HepG2 (cell line): Measurements from ENCODE around the gene MEPCE. TPM values are rescaled to one million over a fixed set of nuclear protein-coding genes. Genes with fewer than 3 reads are reported as not detected.

Source experiments
- CREM ChIP-seq, 2 experiments: sonication (generic) in 1 of 2; formaldehyde crosslinking in 1 of 2; IDR thresholded peaks; 2 replicates each; pipeline versions ENCODE4 v1.4.0 to v1.6.1; 2016 to 2020; ENCODE audit warnings: antibody characterized with exemption in 1 of 2, mild to moderate bottlenecking in 1 of 2, missing genetic modification reagents in 1 of 2
- FOSL2 ChIP-seq: sonication (generic); formaldehyde crosslinking; IDR thresholded peaks from 2 replicates; pipeline ENCODE4 v1.4.0; 2020; ENCODE audit warnings: missing genetic modification reagents
- FOXM1 ChIP-seq: sonication (generic); formaldehyde crosslinking; IDR thresholded peaks from 2 replicates; pipeline ENCODE4 v1.5.0; 2020; ENCODE audit warnings: missing genetic modification reagents
- KAT7 ChIP-seq: IDR thresholded peaks from 2 replicates; pipeline ENCODE4 v1.6.1; 2018; ENCODE audit warnings: borderline replicate concordance, missing compliant biosample characterization
- KDM5A ChIP-seq: fragments of 200-600 bp; sonication (generic); IDR thresholded peaks from 2 replicates; pipeline ENCODE4 v1.7.0; 2018; ENCODE audit warnings: antibody characterized with exemption, mild to moderate bottlenecking, low read length, borderline replicate concordance
- KDM6A ChIP-seq: IDR thresholded peaks from 2 replicates; pipeline ENCODE4 v1.6.1; 2016; ENCODE audit warnings: low read depth
- MAF1 ChIP-seq: sonication (generic); formaldehyde crosslinking; IDR thresholded peaks from 2 replicates; pipeline ENCODE4 v1.5.0; 2020; ENCODE audit warnings: missing genetic modification reagents, borderline replicate concordance
- NCOA5 ChIP-seq: sonication (generic); formaldehyde crosslinking; IDR thresholded peaks from 2 replicates; pipeline ENCODE4 v1.4.0; 2020; ENCODE audit warnings: missing genetic modification reagents
- NFIB ChIP-seq: sonication (generic); formaldehyde crosslinking; IDR thresholded peaks from 2 replicates; pipeline ENCODE4 v1.9.0; 2021; ENCODE audit warnings: missing genetic modification reagents, mild to moderate bottlenecking, borderline replicate concordance
- NFKBIZ ChIP-seq: IDR thresholded peaks from 2 replicates; pipeline ENCODE4 v1.6.1; 2018; ENCODE audit warnings: missing genetic modification reagents, missing compliant biosample characterization
- NR0B2 ChIP-seq: sonication (generic); formaldehyde crosslinking; IDR thresholded peaks from 2 replicates; pipeline ENCODE4 v1.4.0; 2020; ENCODE audit warnings: mild to moderate bottlenecking, missing genetic modification reagents
- PRDM4 ChIP-seq: sonication (generic); formaldehyde crosslinking; IDR thresholded peaks from 2 replicates; pipeline ENCODE4 v1.9.0; 2021; ENCODE audit warnings: missing genetic modification reagents, borderline replicate concordance
- PRPF4 ChIP-seq: fragments of 200-400 bp; formaldehyde crosslinking; IDR thresholded peaks from 2 replicates; pipeline ENCODE4 v1.6.1; 2016; ENCODE audit warnings: low read length, low read depth; ENCODE audit not compliant: poor library complexity, severe bottlenecking
- RFXANK ChIP-seq: IDR thresholded peaks from 2 replicates; pipeline ENCODE4 v1.6.1; 2016
- SAFB2 ChIP-seq: sonication (generic); formaldehyde crosslinking; IDR thresholded peaks from 2 replicates; pipeline ENCODE4 v1.5.1; 2020; ENCODE audit warnings: missing genetic modification reagents, low read depth, mild to moderate bottlenecking, borderline replicate concordance
- SETDB1 ChIP-seq: sonication (generic); formaldehyde crosslinking; IDR thresholded peaks from 2 replicates; pipeline ENCODE4 v1.5.1; 2020; ENCODE audit warnings: missing genetic modification reagents, mild to moderate bottlenecking, borderline replicate concordance
- SOX13 ChIP-seq, 3 experiments: fragments of 450-650 bp in 1 of 3; sonication (generic) in 1 of 3; formaldehyde crosslinking in 1 of 3; IDR thresholded peaks in 2 of 3; conservative IDR thresholded peaks in 1 of 3; 2 replicates each; pipeline versions ENCODE4 v1.5.0 to v1.6.1; 2016 to 2020; ENCODE audit warnings: antibody characterized with exemption in 1 of 3, mild to moderate bottlenecking in 1 of 3, missing compliant biosample characterization in 1 of 3, missing genetic modification reagents in 1 of 3, moderate library complexity in 1 of 3
- SOX5 ChIP-seq: IDR thresholded peaks from 2 replicates; pipeline ENCODE4 v1.6.1; 2016; ENCODE audit warnings: borderline replicate concordance
- ZFYVE20 ChIP-seq: sonication (generic); formaldehyde crosslinking; IDR thresholded peaks from 2 replicates; pipeline ENCODE4 v1.8.0; 2023; ENCODE audit warnings: low read depth, mild to moderate bottlenecking, moderate library complexity, missing genetic modification reagents, borderline replicate concordance
- ZNF331 ChIP-seq: sonication (generic); formaldehyde crosslinking; IDR thresholded peaks from 2 replicates; pipeline ENCODE4 v1.4.0; 2020; ENCODE audit warnings: missing genetic modification reagents
- ZNF362 ChIP-seq: sonication (generic); formaldehyde crosslinking; IDR thresholded peaks from 2 replicates; pipeline ENCODE4 v1.4.0; 2020; ENCODE audit warnings: missing genetic modification reagents, mild to moderate bottlenecking, borderline replicate concordance
- ZNF552 ChIP-seq: sonication (generic); formaldehyde crosslinking; IDR thresholded peaks from 2 replicates; pipeline ENCODE4 v1.9.0; 2022; ENCODE audit warnings: missing genetic modification reagents, mild to moderate bottlenecking, borderline replicate concordance
- ZNF570 ChIP-seq: sonication (generic); formaldehyde crosslinking; IDR thresholded peaks from 2 replicates; pipeline ENCODE4 v1.4.0; 2020; ENCODE audit warnings: mild to moderate bottlenecking, missing genetic modification reagents, borderline replicate concordance
- ZNF576 ChIP-seq: sonication (generic); formaldehyde crosslinking; IDR thresholded peaks from 2 replicates; pipeline ENCODE4 v1.4.0; 2020; ENCODE audit warnings: mild to moderate bottlenecking, missing genetic modification reagents
- ZNF7 ChIP-seq: IDR thresholded peaks from 2 replicates; pipeline ENCODE4 v1.6.1; 2016; ENCODE audit warnings: missing biosample characterization, missing genetic modification reagents
- polyA plus RNA-seq, 8 experiments: library from polyadenylated mRNA; depleted of rRNA in 3 of 8; stranded (reverse) in 7 of 8; unstranded in 1 of 8; fragments of >200 nt; fragmentation: Illumina TruSeq in 4 of 8; extraction: Trizol in 4 of 8; gene quantifications; 2 replicates each; pipeline versions ENCODE4 v1.2.1 to v1.2.3, GENCODE V29; 2011 to 2016; ENCODE audit warnings: low read depth in 4 of 8, missing spikeins in 1 of 8, mixed read lengths in 1 of 8; ENCODE audit not compliant: insufficient read depth in 1 of 8
- total RNA-seq, 5 experiments: library from RNA; depleted of rRNA; stranded (reverse); fragments of >200 nt; fragmentation: Illumina TruSeq; extraction: Trizol; gene quantifications; 2 replicates each; pipeline ENCODE4 v1.2.3, GENCODE V29; 2016; ENCODE audit warnings: low read depth in 1 of 5

The MEPCE gene
- total and polyA plus RNA-seq, 2 of the 13 experiments (the other 11 are each of a cell fraction or from before 2014, with no cell fraction given): 12.3 to 26.0 TPM

- TF ChIP-seq FOXM1 (CRISPR knock-in tag): peak; percentile 73
- TF ChIP-seq NFIB (CRISPR knock-in tag): no peak
- no peak; the same call in 1 of the 2 replicates for TF ChIP-seq KDM6A (CRISPR knock-in tag)
- peak; percentile 89 for TF ChIP-seq RFXANK (CRISPR knock-in tag)
- peak; percentile 83 for TF ChIP-seq ZNF331 (CRISPR knock-in tag)
- TF ChIP-seq SOX13 (IDR thresholded peaks at IDR 0.05): no peak
- no peak for TF ChIP-seq SOX13 (CRISPR knock-in tag; conservative IDR thresholded peaks at IDR 0.05 in 1 of 2, IDR thresholded peaks at IDR 0.05 in 1 of 2)
- no peak for TF ChIP-seq ZNF7 (CRISPR knock-in tag)
- TF ChIP-seq ZNF570 (CRISPR knock-in tag): no peak
- TF ChIP-seq KDM5A: peak; percentile 67; the same call in 1 of the 2 replicates
- TF ChIP-seq CREM (IDR thresholded peaks at IDR 0.05): peak; percentile 88
- TF ChIP-seq CREM (CRISPR knock-in tag; IDR thresholded peaks at IDR 0.05): 0 out of 2 replicates have a peak, but pooled peaks have one; percentile 34
- 0 out of 2 replicates have a peak, but pooled peaks have one; percentile 82 for TF ChIP-seq NCOA5 (CRISPR knock-in tag)
- TF ChIP-seq NFKBIZ (CRISPR knock-in tag): no peak
- 0 out of 2 replicates have a peak, but pooled peaks have one; percentile 34 for TF ChIP-seq FOSL2
- TF ChIP-seq MAF1 (CRISPR knock-in tag): 0 out of 2 replicates have a peak, but pooled peaks have one; percentile 69
- peak; percentile 90; the same call in 1 of the 2 replicates for TF ChIP-seq ZFYVE20 (CRISPR knock-in tag)
- TF ChIP-seq SETDB1: 0 out of 2 replicates have a peak, but pooled peaks have one; percentile 65
- TF ChIP-seq PRPF4: no peak
- TF ChIP-seq ZNF362 (CRISPR knock-in tag): peak; percentile 39; the same call in 1 of the 2 replicates
- peak; percentile 41; the same call in 1 of the 2 replicates for TF ChIP-seq ZNF576
- no peak for TF ChIP-seq SAFB2 (CRISPR knock-in tag)
- TF ChIP-seq ZNF552: 0 out of 2 replicates have a peak, but pooled peaks have one; percentile 51
- TF ChIP-seq SOX5 (CRISPR knock-in tag): no peak
- no peak for TF ChIP-seq KAT7 (CRISPR knock-in tag)
- TF ChIP-seq NR0B2: peak; percentile 68
- 0 out of 2 replicates have a peak, but pooled peaks have one; percentile 22 for TF ChIP-seq PRDM4 (CRISPR knock-in tag)
Measured at GRCh38 chr7:100428199-100428966, 1.2 kb upstream of the MEPCE start, which contains the start of gene ZCWPW1 (continued).
